Left ventricle myocardium superior (tissue), 1 donor: ENCODE measurements around the gene LSM4. TPM values are rescaled to one million over a fixed set of nuclear protein-coding genes. Genes with fewer than 3 reads are reported as not detected.
"Not testable (repeated sequence)": the region's sequence is repeated elsewhere in the genome, so short reads cannot be mapped to it uniquely, and the experiment has no call there.

Experiments
- ATAC-seq: fragments of 200-7000 bp; cut with Tn5 transposase; one replicate; pipeline ENCODE4 v1.9.1; 2020; ENCODE audit warnings: mild to moderate bottlenecking, moderate library complexity
- DNase-seq: peaks from one replicate; pipeline ENCODE4 v3.0.0-alpha.2; 2020
- intact Hi-C: fragments of 100-400 bp; cut with micrococcal nuclease; formaldehyde crosslinking; loops from one replicate; pipeline ENCODE4 v1.11.0; 2022
- long read RNA-seq: library from polyadenylated mRNA; unstranded; transcript quantifications from one replicate; pipeline ENCODE4 v2.0.0, GENCODE V29; 2021
- total RNA-seq: library from RNA; stranded (reverse); fragmentation: NEBNext Ultra II Directional; extraction: Animal tissue kit (Norgen Biotek cat#: 25700); gene quantifications from one replicate; pipeline ENCODE4 v1.2.1, GENCODE V29; 2021
- donor health status: DM: no; HTN: yes; CAD: no; lungs with severe emphysema.

The LSM4 gene
- 98.0 TPM for total RNA-seq
- long read RNA-seq, transcript LSM4-203 (5 exons, 1,908 nt), result major isoform, 112 of 122 reads
- long read RNA-seq, partial matches to known transcripts, result 6 of 122 reads
- long read RNA-seq, other reads (novel, unspliced or antisense), result 2 of 122 reads

GRCh38 chr19:18322759-18323460, at the start of gene LSM4:
TSS of gene LSM4 (minus strand) at chr19:18323076. CDS start at chr19:18323020, 56 bp downstream.
- peak; percentile 96 for ATAC-seq
- intact Hi-C loops, result loop anchor here (10.0 kb wide), 1 partner anchor 118 kb away; the partner anchor contains the start of gene RAB3A
- peak; percentile 99 for DNase-seq

GRCh38 chr19:18368504-18369222, 45.8 kb upstream of the LSM4 start:
- DNase-seq (no peak), ATAC-seq (no peak)
- intact Hi-C loops, result no loop called here

GRCh38 chr19:18366021-18366435, 43.2 kb upstream of the LSM4 start:
- intact Hi-C loops, result no loop called here
- DNase-seq (no peak), ATAC-seq (no peak)

GRCh38 chr19:18364826-18365528, 42.1 kb upstream of the LSM4 start:
- intact Hi-C loops, result no loop called here
- ATAC-seq (peak; percentile 77), DNase-seq (peak; percentile 51)

GRCh38 chr19:18364277-18364825, 41.5 kb upstream of the LSM4 start:
- DNase-seq, intact Hi-C loops: not testable (repeated sequence)
- peak; percentile 7 for ATAC-seq

GRCh38 chr19:18363787-18364186, 40.9 kb upstream of the LSM4 start:
- intact Hi-C loops, result no loop called here
- no peak for DNase-seq
- ATAC-seq, result no peak

GRCh38 chr19:18362934-18363542, 40.2 kb upstream of the LSM4 start:
- no peak for DNase-seq
- ATAC-seq, result no peak
- intact Hi-C loops, result no loop called here

- DNase-seq, result no peak
- intact Hi-C loops, result no loop called here
- no peak for ATAC-seq
Observed at GRCh38 chr19:18361646-18362045, 38.8 kb upstream of the LSM4 start.

GRCh38 chr19:18357041-18357440, 34.2 kb upstream of the LSM4 start:
- no peak for DNase-seq
- intact Hi-C loops, result no loop called here
- ATAC-seq, result no peak

- DNase-seq, ATAC-seq, intact Hi-C loops: not testable (repeated sequence)
Observed at GRCh38 chr19:18354743-18355142, 31.9 kb upstream of the LSM4 start.

- DNase-seq (no peak), ATAC-seq (no peak)
- intact Hi-C loops, result no loop called here
Observed at GRCh38 chr19:18353378-18354005, 30.6 kb upstream of the LSM4 start.

- no peak for DNase-seq
- ATAC-seq, result no peak
- intact Hi-C loops, result no loop called here
Observed at GRCh38 chr19:18351544-18351943, 28.7 kb upstream of the LSM4 start.

GRCh38 chr19:18350490-18350889, 27.6 kb upstream of the LSM4 start:
- intact Hi-C loops, result no loop called here
- no peak for DNase-seq
- ATAC-seq, result no peak

- intact Hi-C loops, result no loop called here
- ATAC-seq (peak; percentile 69), DNase-seq (peak; percentile 65)
Observed at GRCh38 chr19:18349524-18350128, 26.8 kb upstream of the LSM4 start.

GRCh38 chr19:18348818-18349339, 26.0 kb upstream of the LSM4 start:
- ATAC-seq, DNase-seq, intact Hi-C loops: not testable (repeated sequence)

- DNase-seq (no peak), ATAC-seq (no peak)
- intact Hi-C loops, result no loop called here
Observed at GRCh38 chr19:18348171-18348570, 25.3 kb upstream of the LSM4 start.

GRCh38 chr19:18346091-18346490, 23.2 kb upstream of the LSM4 start:
- no peak for ATAC-seq
- intact Hi-C loops, result no loop called here
- no peak for DNase-seq

- no peak for ATAC-seq
- intact Hi-C loops, result no loop called here
- no peak for DNase-seq
Observed at GRCh38 chr19:18345296-18345695, 22.4 kb upstream of the LSM4 start.
